ELF-1 (cell line): ENCODE data around the gene CCR7.
A peak's percentile ranks its signal among the peaks of the same experiment; 100 is the strongest.
"Not testable (repeated sequence)": the region's sequence is repeated elsewhere in the genome, so short reads cannot be mapped to it uniquely, and the experiment has no call there.

ENCODE experiments used
- DNase-seq: peaks from one replicate; pipeline ENCODE4 v3.0.0-alpha.2; 2016; ENCODE audit warnings: low read depth, low spot score

Gene CCR7

GRCh38 chr17:40551091-40551878 lies 14.0 kb downstream of the CCR7 start:
- no peak for DNase-seq

DNA sequence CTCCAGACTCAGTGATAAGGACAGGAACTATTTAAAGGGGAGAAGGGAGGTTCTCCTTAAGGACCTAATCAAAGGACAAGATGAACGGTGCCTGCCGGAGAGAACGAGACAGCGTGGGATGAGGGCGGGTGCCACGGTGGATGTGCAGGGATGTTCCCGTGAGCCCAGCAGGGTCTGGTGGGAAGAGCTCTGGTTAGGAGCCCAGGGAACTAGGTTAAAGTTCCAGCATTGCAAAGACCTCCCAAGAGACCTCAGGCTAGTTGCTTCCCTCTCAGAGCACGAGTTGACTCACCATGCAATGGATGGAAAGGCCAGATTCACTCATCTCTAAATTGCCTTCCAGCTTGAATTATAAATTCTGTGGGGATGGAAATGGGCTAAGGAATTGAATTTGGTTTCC lies 14.7 kb downstream of the CCR7 start:
- no peak for DNase-seq

DNA sequence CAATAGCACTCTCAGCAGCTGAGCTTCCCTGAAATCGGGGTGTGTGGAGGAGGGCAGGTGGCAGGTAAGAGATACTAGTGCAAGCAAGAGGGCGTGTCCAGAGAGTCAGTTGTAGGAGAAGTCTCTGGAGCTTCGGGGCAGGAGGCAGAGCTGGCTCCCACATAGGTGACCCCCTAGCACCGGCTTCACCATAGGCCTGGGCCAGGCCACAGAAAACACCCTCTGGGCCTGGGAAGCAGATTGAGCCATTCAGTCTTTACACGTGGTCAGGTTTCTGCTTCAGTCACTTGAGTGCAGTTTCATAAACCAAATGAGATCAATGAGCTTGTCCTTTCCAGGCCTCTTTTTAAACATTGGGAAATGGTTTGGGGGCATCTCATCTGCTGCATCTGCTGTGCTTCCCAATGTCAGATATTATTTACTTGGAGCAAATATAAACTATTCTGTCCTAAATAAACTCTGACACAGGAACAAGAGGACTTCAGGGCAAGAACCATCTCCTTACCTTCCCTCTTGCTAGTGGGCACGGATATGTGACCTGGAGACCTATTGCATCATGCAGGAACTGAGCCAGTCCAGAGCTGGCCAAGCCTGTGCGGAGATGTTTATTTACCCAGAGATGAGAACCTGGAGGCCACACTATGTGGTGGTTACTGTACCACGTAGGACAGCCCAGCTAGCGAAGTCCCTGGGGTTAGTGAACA lies 16.1 kb downstream of the CCR7 start:
- DNase-seq, result no peak

DNA sequence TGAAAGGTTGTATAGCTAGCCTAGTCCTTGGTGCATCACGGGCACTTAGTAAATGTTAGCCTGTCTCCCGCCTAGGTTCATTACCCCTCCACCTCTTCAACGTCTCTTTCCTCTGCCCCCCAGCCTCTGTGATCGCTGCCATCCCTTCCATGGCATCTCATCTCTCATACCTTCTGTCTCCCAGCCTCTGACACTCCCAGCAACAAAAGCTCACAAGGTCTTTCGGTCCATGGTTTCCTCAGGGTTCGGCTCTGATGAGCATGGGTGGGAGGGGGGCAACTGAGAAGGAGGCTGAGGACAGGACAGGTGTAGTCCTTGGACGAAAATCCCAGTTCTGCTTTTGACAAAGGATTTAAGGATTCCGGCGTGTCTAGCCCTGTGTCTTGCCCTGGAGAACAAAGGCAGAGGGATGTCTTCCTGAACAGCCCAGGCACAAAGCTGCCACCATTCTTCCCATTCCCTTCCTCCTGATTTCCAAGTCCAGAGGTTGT lies 16.7 kb downstream of the CCR7 start:
- no peak for DNase-seq

GRCh38 chr17:40547785-40548478 lies 17.3 kb downstream of the CCR7 start:
- DNase-seq, result no peak

GRCh38 chr17:40547079-40547784 lies 18.0 kb downstream of the CCR7 start:
- no peak for DNase-seq

DNA sequence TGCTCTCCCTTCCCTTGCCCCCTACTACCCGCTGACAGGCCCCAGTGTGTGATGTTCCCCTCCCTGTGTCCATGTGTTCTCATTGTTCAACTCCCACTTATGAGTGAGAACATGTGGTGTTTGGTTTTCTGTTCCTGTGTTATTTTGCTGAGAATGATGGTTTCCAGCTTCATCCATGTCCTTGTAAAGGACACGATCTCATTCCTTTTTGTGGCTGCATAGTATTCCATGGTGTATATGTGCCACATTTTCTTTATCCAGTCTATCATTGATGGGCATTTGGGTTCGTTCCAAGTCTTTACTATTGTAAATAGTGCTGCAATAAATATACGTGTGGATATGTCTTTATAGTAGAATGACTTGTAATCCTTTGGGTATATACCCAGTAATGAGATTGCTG lies 18.8 kb downstream of the CCR7 start:
- DNase-seq, result not testable (repeated sequence)

DNA sequence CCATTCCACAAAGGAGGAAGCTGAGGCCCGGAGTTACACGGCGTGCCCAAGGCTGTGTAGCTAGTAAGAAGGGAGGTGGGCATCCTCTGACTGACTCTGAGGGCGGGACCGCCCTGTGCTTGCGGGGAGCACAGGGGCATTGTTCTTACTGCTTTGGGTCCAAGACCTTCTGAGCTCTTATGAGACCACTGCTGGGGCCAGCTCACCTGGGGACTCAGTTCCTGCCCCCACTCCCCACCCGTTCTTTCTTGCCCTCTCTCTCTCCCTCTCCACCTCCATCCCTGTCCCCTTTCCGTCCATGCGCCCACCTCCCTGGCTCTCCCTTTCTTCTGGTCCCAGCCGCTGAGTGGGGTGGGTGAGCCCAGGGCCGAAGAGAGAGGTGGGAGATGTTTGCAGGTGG lies 19.6 kb downstream of the CCR7 start:
- DNase-seq, result no peak

DNA sequence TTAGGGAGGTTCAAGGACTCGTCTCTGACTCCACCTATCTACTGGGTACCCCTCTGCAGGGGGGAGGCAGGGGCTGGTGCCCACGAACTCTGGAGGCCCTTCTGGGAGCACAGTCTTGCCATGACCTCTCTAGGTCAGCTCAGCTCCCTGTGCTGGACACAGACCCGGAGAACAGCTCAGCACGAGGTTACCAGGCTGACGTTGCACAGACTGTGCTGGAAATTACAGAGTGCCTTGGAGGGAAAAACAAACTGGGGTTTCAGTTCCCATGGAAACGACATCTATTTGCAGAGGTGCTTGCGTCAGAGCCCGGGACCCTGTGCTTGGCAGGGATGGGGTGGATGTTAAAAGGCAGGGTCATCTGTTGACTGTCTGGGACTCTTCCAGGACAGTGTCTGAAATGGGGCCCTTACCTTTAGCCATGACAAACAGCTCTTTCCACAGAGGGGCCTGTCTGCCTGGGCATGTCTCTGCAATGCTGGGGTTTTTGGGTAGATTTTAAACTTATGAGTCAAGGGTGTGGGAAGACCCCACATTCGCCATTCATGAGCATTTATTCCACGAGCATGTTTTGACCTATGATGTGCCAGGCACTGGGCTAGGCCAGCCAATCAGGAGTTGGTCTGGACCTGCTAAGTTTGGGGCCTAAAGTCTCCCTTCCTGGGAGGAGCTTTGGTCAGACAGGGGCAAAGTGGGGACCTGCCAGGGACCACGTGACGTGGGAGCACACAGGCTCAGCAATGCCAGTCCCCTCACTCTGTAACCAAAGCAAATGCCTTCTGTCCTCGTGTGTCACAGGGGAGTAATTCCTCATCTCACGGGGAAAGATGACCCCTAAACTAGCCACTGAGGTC lies 22.5 kb downstream of the CCR7 start:
- no peak for DNase-seq

GRCh38 chr17:40541873-40542557 lies 23.3 kb downstream of the CCR7 start:
- DNase-seq, result no peak

GRCh38 chr17:40541060-40541872 lies 24.0 kb downstream of the CCR7 start:
- no peak for DNase-seq

GRCh38 chr17:40540448-40540847 lies 24.8 kb downstream of the CCR7 start:
- DNase-seq, result no peak

DNA sequence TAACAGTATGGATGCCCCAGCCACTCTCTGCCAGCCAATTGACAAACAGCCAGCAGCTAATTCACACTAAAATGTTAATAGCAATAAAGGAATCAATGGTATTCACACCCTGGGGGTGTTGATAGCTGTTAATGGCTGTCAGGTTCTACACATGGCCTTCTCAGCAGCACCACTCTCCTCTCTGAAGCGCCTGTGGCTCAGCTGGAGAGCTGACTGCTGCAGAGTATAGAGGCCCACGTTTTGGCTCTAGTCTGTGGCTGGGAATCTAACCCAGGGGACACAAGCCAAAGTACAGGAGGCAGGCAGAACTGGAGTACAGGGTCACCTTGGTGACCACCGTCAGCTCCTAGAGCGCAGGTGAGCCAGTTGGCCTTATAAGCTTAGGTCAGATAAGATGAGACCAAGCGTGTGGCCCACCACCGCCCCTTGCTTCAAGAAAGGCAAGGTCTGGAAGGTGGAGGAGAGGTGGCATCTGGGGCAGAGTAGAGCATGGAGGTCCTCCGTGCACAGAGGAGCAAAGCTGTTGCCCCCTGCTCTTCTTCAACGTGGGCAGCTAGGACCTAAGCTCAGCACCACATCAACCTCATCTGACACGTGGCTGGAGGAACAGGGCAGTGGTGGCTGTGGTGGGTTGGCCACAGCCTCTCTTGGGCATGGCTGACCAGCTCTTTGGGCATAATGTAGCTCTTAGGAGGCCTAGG lies 25.4 kb downstream of the CCR7 start:
- peak; percentile 52 for DNase-seq

- no peak for DNase-seq
Measured at GRCh38 chr17:40538936-40539705, 26.2 kb downstream of the CCR7 start.

- DNase-seq, result no peak
Measured at GRCh38 chr17:40538019-40538935, 27.0 kb downstream of the CCR7 start.

DNA sequence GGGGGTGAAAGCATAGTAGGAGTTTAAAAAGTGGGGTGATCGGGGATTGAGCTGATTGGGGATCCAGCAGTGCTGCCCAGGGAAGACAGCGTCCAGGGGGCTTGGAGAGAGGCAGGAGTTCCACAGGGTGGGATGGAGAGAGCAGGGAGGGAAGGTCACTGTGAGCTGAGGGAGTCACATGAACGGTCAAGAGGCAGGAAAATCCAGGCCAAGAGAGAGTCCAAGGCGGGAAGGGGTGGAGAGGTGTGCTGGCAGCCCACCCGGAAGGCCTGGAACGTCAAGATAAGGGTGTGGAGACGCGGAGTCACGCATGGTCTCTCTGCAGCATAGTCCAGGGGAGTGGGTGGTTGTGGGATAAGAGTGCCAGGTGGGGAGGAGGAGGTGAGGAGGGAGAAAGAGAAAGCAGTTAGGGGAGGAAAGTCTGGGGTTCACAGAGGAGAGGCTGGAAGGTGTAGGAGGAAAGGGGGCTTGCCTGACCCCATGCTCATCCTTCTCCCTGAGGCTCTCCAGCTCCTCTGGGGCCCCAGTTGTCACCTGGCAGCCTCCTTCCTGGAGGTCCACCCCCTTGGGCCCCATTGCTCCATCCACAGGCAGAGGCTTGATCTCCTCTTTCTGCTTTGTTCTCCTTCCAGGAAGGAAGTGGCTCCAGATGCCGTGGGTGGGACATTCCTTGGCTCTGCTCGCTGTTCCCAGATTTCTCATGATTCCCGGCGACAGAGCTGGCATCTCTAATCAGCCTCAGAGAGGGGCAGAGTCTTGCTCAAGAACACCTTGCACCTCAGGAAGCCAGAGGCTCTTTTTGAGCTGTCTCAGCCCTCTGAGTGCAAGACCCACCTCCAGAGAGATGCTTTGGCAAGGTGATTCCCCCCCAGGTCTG lies 28.7 kb downstream of the CCR7 start:
- DNase-seq, result no peak
